GM12878 (cell line): ENCODE results near the gene DPH7.

Experiments used
- CTCF ChIP-seq, 3 experiments: IDR thresholded peaks in 2 of 3; conservative IDR thresholded peaks in 1 of 3; 2 replicates each; pipeline ENCODE4 v1.5.1; 2011; ENCODE audit warnings: low read depth in 3 of 3, low read length in 3 of 3, mild to moderate bottlenecking in 3 of 3, control low read depth in 2 of 3, moderate library complexity in 2 of 3, inconsistent platforms in 1 of 3, mixed read lengths in 1 of 3; ENCODE audit not compliant: control insufficient read depth in 2 of 3, insufficient read depth in 1 of 3; ENCODE audit errors: extremely low read depth in 1 of 3
- EZH2 ChIP-seq: IDR thresholded peaks from 2 replicates; pipeline ENCODE4 v1.6.1; 2012; ENCODE audit warnings: low read depth, mild to moderate bottlenecking, control low read depth, inconsistent platforms, low read length, borderline replicate concordance; ENCODE audit not compliant: control insufficient read depth
- NFIC ChIP-seq: IDR thresholded peaks from 2 replicates; pipeline ENCODE4 v1.6.1; 2012; ENCODE audit warnings: low read depth, mild to moderate bottlenecking, inconsistent platforms, low read length, moderate library complexity
- SIN3A ChIP-seq: IDR thresholded peaks from 2 replicates; pipeline ENCODE4 v1.6.1; 2012; ENCODE audit warnings: low read depth, low read length, improper control_type of control experiment

GRCh38 chr9:137515338-137515724, 63.4 kb downstream of the DPH7 start:
- no peak for TF ChIP-seq EZH2
- TF ChIP-seq SIN3A, result no peak
- no peak for TF ChIP-seq NFIC
- no peak for TF ChIP-seq CTCF (IDR thresholded peaks at IDR 0.05 in 2 of 3, conservative IDR thresholded peaks at IDR 0.05 in 1 of 3; ENCODE audit: control insufficient read depth in 2 of 3, extremely low read depth in 1 of 3, insufficient read depth in 1 of 3, low read depth in 3 of 3, low read length in 3 of 3)
